Measurements from ENCODE around the gene PAGE1. TPM values are rescaled to one million over a fixed set of nuclear protein-coding genes. Genes with fewer than 3 reads are reported as not detected.
"Not testable (repeated sequence)": the region's sequence is repeated elsewhere in the genome, so short reads cannot be mapped to it uniquely, and the experiment has no call there.

The PAGE1 gene
- total RNA-seq, 1 donor from 2014 or later = not detected

- intact Hi-C loops (cut with DNase I) = no loop called here
- Histone ChIP-seq H3K36me3 (no peaks in the 10 kb centered on the region), H3K4me1 (no peaks in the 10 kb centered on the region), H3K9me3 (no peaks in the 10 kb centered on the region), H3K27ac (no peak overlapping the region), H3K4me3 (no peak overlapping the region), H3K27me3 (no peaks in the 10 kb centered on the region)
- TF ChIP-seq, protein P1, sequence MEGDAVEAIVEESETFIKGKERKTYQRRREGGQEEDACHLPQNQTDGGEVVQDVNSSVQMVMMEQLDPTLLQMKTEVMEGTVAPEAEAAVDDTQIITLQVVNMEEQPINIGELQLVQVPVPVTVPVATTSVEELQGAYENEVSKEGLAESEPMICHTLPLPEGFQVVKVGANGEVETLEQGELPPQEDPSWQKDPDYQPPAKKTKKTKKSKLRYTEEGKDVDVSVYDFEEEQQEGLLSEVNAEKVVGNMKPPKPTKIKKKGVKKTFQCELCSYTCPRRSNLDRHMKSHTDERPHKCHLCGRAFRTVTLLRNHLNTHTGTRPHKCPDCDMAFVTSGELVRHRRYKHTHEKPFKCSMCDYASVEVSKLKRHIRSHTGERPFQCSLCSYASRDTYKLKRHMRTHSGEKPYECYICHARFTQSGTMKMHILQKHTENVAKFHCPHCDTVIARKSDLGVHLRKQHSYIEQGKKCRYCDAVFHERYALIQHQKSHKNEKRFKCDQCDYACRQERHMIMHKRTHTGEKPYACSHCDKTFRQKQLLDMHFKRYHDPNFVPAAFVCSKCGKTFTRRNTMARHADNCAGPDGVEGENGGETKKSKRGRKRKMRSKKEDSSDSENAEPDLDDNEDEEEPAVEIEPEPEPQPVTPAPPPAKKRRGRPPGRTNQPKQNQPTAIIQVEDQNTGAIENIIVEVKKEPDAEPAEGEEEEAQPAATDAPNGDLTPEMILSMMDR (IDR thresholded peaks at IDR 0.05) = no peak
- TF ChIP-seq POLR2AphosphoS5 (IDR thresholded peaks at IDR 0.05; ENCODE audit: insufficient read depth in 1 of 2, low read depth in 1 of 2) = no peak
- no peak for TF ChIP-seq POLR2A (IDR thresholded peaks at IDR 0.05)
- no peak for DNase-seq (ENCODE audit: extremely low spot score in 2 of 2)
Observed at GRCh38 chrX:49725401-49725800, 29.6 kb upstream of the PAGE1 start.

DNA sequence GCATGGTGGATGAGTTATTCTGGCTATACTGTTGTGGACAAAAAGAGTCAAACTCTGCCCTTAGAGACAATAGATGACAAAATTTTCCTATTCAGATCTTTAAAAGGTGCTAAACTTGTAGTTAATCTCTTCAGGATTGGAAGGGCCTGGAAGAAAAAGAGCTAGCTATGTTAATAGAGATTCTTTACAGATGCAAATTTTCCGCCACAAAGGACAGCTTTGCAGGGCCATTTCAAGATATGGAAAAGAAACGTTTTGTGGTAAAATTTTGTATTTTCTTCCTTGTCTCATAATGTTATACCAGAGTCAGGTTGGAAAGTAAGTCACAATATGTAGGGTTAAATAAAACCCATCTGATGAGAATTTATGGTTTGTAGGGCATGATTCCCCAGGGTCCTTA is 24.3 kb upstream of the PAGE1 start:
- DNase-seq (ENCODE audit: extremely low spot score in 2 of 2); intact Hi-C loops (cut with DNase I); H3K9me3 ChIP-seq; H3K4me3 ChIP-seq; H3K4me1 ChIP-seq; H3K27me3 ChIP-seq; H3K36me3 ChIP-seq; H3K27ac ChIP-seq: not testable (repeated sequence)

DNA sequence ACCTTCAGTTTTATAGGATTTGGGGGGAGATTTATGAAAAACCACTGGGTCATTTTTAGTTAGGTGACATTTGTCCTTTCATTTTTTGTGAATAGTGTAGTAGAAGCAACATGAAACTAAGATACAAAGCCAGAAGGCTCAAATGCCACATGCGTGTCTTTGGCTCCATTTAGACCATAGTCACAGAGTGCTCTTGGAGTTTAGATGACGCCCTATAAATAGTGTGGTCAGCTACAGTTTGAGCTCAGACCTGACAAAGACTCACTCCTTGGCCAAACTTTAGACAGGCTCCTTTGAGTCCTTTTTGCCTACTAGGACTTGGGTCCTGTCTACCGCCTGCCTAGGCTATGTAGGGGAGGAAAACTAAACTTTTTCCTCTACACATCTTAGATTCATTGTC is 16.8 kb upstream of the PAGE1 start:
- Histone ChIP-seq H3K9me3 (no peaks in the 10 kb centered on the region), H3K27me3 (no peaks in the 10 kb centered on the region), H3K4me1 (no peaks in the 10 kb centered on the region), H3K27ac (no peak overlapping the region), H3K4me3 (no peak overlapping the region), H3K36me3 (no peaks in the 10 kb centered on the region)
- DNase-seq (ENCODE audit: extremely low spot score in 2 of 2) = no peak
- intact Hi-C loops (cut with DNase I) = no loop called here
- TF ChIP-seq, protein P1 (IDR thresholded peaks at IDR 0.05) = no peak
- no peak for TF ChIP-seq POLR2AphosphoS5 (IDR thresholded peaks at IDR 0.05; ENCODE audit: insufficient read depth in 1 of 2, low read depth in 1 of 2)
- TF ChIP-seq POLR2A (IDR thresholded peaks at IDR 0.05) = no peak

GRCh38 chrX:49710744-49711319 is 15.0 kb upstream of the PAGE1 start:
- intact Hi-C loops (cut with DNase I) = no loop called here
- TF ChIP-seq, protein P1 (IDR thresholded peaks at IDR 0.05) = no peak
- TF ChIP-seq POLR2A (IDR thresholded peaks at IDR 0.05) (no peak), POLR2AphosphoS5 (IDR thresholded peaks at IDR 0.05; ENCODE audit: insufficient read depth in 1 of 2, low read depth in 1 of 2) (no peak)
- Histone ChIP-seq H3K4me3 (no peak overlapping the region), H3K4me1 (no peaks in the 10 kb centered on the region), H3K27ac (no peak overlapping the region), H3K9me3 (no peaks in the 10 kb centered on the region), H3K27me3 (no peaks in the 10 kb centered on the region), H3K36me3 (no peaks in the 10 kb centered on the region)
- no peak for DNase-seq (ENCODE audit: extremely low spot score in 2 of 2)

DNA sequence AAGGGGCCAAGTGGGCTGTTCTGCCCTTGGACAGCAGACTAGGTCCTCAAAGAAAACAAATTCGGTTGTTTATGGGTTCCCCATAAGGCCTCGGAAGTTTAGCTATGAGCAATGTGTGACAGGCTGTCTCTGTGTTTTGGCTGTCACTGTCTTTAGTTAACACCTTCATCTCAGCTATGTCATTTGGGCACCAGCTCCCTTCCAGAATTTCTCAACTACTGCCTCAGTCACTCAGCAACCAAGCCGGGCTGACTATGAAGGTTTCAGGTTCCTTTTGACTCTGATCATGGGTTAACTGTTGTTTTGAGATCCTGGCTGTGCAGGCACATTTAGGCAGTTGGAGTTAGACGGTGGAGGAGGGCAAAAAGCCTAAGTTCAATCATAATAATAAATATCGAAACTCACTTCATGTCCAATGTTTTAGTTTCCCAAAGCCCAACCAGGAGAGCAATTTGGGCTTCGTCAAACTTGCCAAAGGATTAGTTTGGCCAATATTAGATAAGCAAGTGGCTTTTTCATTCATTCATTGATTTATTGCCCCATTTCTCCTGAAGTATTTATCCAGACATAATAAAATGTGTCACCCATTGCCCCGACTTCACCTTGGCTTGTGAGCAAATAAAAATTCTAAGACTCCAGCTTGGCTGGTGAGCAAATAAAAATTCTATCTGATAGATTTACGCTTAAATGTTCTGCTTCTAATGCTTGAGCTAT is 9.1 kb upstream of the PAGE1 start:
- DNase-seq (ENCODE audit: extremely low spot score in 2 of 2) = no peak
- Histone ChIP-seq H3K4me3 (no peak overlapping the region), H3K27me3 (no peaks in the 10 kb centered on the region), H3K27ac (no peak overlapping the region), H3K4me1 (no peaks in the 10 kb centered on the region), H3K9me3 (no peaks in the 10 kb centered on the region), H3K36me3 (no peaks in the 10 kb centered on the region)
- intact Hi-C loops (cut with DNase I) = no loop called here
- TF ChIP-seq, protein P1 (IDR thresholded peaks at IDR 0.05) = no peak
- TF ChIP-seq POLR2A (IDR thresholded peaks at IDR 0.05) = no peak
- TF ChIP-seq POLR2AphosphoS5 (IDR thresholded peaks at IDR 0.05; ENCODE audit: insufficient read depth in 1 of 2, low read depth in 1 of 2) = no peak

Data from vagina (tissue), 2 donors.